ENCODE measurements around the gene STK4.

The STK4 gene

DNA sequence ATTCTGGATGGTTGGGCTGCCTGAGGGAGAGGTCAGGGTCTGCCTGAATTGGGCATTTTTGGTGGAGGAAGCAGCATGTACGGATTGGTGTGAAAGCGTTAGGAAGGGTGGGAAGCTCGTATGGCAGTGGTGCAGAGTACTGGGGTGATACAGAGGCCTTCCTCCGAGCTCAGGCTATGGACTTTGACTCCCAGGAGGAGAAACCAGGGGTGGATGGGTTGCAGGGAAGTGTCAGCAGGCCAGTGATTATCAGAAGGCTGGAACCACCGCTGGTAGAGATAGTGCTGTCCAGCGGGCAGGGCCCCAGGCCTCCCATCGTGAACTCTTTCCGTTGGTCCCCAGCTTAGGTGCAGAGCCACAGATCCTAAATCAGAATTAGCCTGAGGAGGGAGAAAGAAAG lies 143.3 kb downstream of the STK4 start:
- DNase-seq (ENCODE audit: insufficient read length, low spot score) (no peak), FAIRE-seq (no peak)
- TF ChIP-seq POLR2AphosphoS5 (IDR thresholded peaks at IDR 0.05; ENCODE audit: low read depth, low read length) (no peak), SPI1 (IDR thresholded peaks at IDR 0.05; ENCODE audit: low read depth, low read length) (no peak), POU2F2 (IDR thresholded peaks at IDR 0.05; ENCODE audit: low read depth, low read length) (no peak), TAF1 (IDR thresholded peaks at IDR 0.05; ENCODE audit: low read depth, low read length) (no peak), POLR2A (IDR thresholded peaks at IDR 0.05; ENCODE audit: low read depth, low read length) (no peak), PAX5 (IDR thresholded peaks at IDR 0.05; ENCODE audit: insufficient read depth, low read length, severe bottlenecking) (no peak)

DNA sequence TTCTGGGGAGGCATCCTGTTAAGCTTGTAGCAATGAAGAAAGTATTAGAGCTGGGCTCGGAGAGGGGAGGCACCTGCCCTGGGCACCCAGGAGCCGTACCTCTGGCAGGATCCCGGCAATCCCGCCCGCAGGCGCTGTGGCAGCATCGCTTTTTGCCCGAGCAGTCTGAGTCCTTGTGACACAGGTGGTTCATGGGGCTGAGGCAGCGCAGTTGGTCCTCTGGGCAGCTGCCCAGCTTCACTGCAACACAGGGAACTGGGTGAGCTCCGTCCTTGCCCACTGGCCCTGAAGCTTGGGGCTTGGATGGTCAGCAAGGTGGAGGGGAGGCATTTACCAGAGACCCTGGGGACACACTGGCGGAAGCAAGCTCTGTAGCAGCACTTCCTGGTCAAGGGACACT lies 144.0 kb downstream of the STK4 start:
- FAIRE-seq (no peak), DNase-seq (ENCODE audit: insufficient read length, low spot score) (no peak)
- no peak for TF ChIP-seq TAF1 (IDR thresholded peaks at IDR 0.05; ENCODE audit: low read depth, low read length)
- no peak for TF ChIP-seq SPI1 (IDR thresholded peaks at IDR 0.05; ENCODE audit: low read depth, low read length)
- no peak for TF ChIP-seq POLR2A (IDR thresholded peaks at IDR 0.05; ENCODE audit: low read depth, low read length)
- TF ChIP-seq PAX5 (IDR thresholded peaks at IDR 0.05; ENCODE audit: insufficient read depth, low read length, severe bottlenecking) = no peak
- no peak for TF ChIP-seq POU2F2 (IDR thresholded peaks at IDR 0.05; ENCODE audit: low read depth, low read length)
- no peak for TF ChIP-seq POLR2AphosphoS5 (IDR thresholded peaks at IDR 0.05; ENCODE audit: low read depth, low read length)

DNA sequence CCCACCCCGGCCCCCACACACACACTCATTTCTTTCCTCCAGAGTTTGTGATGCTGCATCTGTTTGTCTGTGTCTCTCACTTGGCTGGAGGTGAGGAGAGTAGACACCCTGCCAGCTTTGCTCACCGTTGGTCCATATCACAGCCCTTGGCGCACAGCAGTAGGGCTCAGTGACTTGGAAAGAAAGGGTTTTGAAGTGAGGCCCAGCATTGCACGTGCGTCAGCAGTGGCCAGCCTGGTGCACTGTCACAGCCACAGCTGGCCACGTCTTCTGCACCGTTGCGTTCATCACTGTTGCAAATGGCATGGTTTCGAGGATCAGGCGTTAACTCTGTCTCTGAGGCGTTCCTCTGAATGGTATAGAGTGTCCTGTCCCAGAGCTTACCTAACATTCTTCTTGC lies 145.0 kb downstream of the STK4 start:
- FAIRE-seq = no peak
- DNase-seq (ENCODE audit: insufficient read length, low spot score) = no peak
- TF ChIP-seq POLR2A (IDR thresholded peaks at IDR 0.05; ENCODE audit: low read depth, low read length) (no peak), POLR2AphosphoS5 (IDR thresholded peaks at IDR 0.05; ENCODE audit: low read depth, low read length) (no peak)

DNA sequence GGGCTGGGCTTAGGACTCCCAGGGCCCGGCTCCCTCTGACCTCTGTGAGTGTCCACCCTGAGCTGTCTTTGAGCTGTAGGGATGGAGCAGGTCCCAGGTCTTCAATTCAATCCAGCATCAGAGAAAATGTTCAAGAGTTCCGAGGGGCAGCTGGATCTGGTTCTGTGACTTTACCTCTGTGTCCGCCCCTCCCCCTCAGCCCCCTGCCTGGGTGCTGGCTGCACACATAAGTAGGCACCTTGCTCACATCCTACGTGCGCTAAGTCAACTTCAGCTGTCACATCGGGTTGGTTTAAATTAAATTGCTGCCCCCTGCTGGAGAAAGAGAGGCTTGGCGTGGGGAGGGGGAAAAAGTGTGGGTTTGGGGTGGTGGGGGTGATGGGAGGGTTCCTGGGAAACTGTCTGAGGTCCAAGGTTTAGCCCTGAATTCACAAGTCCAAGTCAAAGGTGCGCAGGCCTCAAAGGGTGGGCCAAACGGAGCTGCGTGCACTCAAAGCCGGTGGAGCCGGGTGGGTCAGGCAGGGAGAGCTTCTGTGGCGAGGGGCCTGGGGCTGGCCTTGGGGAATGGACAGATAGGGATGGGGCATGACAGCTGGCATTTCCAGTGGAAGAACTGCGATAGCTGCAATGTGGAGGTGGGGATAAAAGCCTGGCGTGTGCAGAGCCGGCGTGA lies 145.6 kb downstream of the STK4 start:
- FAIRE-seq (no peak), DNase-seq (ENCODE audit: insufficient read length, low spot score) (no peak)
- TF ChIP-seq POLR2A (IDR thresholded peaks at IDR 0.05; ENCODE audit: low read depth, low read length) (no peak), POLR2AphosphoS5 (IDR thresholded peaks at IDR 0.05; ENCODE audit: low read depth, low read length) (no peak), POU2F2 (IDR thresholded peaks at IDR 0.05; ENCODE audit: low read depth, low read length) (no peak), TAF1 (IDR thresholded peaks at IDR 0.05; ENCODE audit: low read depth, low read length) (no peak), PAX5 (IDR thresholded peaks at IDR 0.05; ENCODE audit: insufficient read depth, low read length, severe bottlenecking) (no peak), SPI1 (IDR thresholded peaks at IDR 0.05; ENCODE audit: low read depth, low read length) (no peak)

DNA sequence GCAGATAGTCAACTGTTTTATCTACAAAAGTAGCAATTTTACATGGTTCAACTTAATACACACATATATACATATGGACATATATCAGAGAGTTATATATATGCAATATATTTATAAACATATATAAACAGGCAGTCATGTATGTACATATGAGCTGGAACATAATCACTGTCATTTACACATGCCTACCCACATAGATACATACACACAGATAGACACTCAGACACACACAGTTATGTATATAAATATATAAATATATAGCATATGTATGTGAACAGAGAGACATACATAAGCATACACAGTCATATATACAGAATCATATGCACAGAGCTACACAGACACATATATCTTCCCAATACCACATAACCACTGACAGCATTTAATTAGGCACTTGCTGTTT lies 146.4 kb downstream of the STK4 start:
- FAIRE-seq (no peak), DNase-seq (ENCODE audit: insufficient read length, low spot score) (no peak)
- TF ChIP-seq POLR2A (IDR thresholded peaks at IDR 0.05; ENCODE audit: low read depth, low read length) = no peak
- TF ChIP-seq TAF1 (IDR thresholded peaks at IDR 0.05; ENCODE audit: low read depth, low read length) = no peak
- no peak for TF ChIP-seq POU2F2 (IDR thresholded peaks at IDR 0.05; ENCODE audit: low read depth, low read length)
- no peak for TF ChIP-seq SPI1 (IDR thresholded peaks at IDR 0.05; ENCODE audit: low read depth, low read length)
- TF ChIP-seq POLR2AphosphoS5 (IDR thresholded peaks at IDR 0.05; ENCODE audit: low read depth, low read length) = no peak
- TF ChIP-seq PAX5 (IDR thresholded peaks at IDR 0.05; ENCODE audit: insufficient read depth, low read length, severe bottlenecking) = no peak

DNA sequence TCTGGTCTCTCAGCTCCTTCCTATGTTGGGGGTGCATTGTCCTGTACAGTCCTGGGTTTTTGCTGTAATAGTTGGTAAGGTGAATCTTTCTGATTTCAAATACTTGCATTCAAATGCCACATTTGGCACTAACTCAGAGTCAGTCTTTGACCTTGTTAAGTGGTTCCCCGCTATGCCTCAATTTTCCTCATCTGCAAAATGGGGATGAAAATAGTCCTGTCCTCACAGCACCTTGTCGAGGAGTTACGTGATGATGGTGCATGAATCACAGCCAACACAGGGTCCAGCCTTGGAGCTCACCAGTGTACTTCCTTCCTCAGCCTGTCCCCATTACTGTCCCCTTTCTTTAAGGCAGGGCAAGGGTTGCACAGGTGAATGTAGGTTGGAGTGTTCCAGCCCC lies 147.6 kb downstream of the STK4 start:
- FAIRE-seq = no peak
- TF ChIP-seq POLR2A (IDR thresholded peaks at IDR 0.05; ENCODE audit: low read depth, low read length) (no peak), PAX5 (IDR thresholded peaks at IDR 0.05; ENCODE audit: insufficient read depth, low read length, severe bottlenecking) (no peak), POU2F2 (IDR thresholded peaks at IDR 0.05; ENCODE audit: low read depth, low read length) (no peak), SPI1 (IDR thresholded peaks at IDR 0.05; ENCODE audit: low read depth, low read length) (no peak), POLR2AphosphoS5 (IDR thresholded peaks at IDR 0.05; ENCODE audit: low read depth, low read length) (no peak), TAF1 (IDR thresholded peaks at IDR 0.05; ENCODE audit: low read depth, low read length) (no peak)
- no peak for DNase-seq (ENCODE audit: insufficient read length, low spot score)

DNA sequence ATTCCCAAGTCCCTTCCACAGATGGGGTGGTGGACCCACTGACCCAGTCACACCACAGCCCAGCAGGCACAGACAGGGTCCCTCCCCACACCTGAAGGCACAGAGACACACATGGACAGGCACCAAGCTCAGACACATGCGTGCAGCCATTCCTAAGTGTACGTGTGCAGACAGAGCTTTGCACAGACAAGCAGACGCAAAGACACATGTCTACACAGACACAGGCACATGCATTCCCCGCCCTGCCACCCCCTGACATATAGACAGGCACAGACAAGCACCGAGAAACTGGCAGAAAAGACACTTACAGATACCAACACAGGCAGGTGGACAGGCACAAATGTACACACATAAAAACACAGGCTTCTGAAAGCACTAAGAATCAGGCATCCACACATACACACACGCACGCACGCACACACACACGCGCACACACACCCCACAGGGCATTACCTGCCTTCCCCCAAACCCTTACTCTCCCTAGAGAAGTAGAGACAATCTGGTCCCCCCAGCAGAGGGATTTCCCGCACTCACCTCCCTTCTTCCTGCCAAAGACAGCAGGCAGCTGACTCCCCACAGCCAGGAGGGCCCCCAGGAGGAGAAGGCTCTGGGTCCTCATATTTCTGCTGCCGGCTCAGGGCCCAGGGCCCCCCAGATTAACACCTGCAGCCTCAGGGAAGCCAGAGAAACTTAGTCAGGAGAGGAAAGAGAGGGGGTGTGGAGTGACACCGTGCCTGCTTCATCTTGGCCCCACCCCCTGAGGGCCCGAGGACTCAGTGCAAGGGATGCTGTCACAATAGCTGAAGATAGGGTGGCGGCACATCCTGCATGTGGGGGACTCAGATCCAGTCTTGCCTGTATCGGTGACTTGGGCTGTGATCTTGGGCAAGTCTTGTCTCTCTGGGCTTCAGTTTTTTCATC lies 148.4 kb downstream of the STK4 start, which contains the start of gene WFDC5:
Gene WFDC5, minus strand, starts transcription at position 710 of the 921 bp plus-strand sequence. Its CDS starts 91 bp downstream, at position 619.
- FAIRE-seq = no peak
- TF ChIP-seq POLR2A (IDR thresholded peaks at IDR 0.05; ENCODE audit: low read depth, low read length) (no peak), PAX5 (IDR thresholded peaks at IDR 0.05; ENCODE audit: insufficient read depth, low read length, severe bottlenecking) (no peak), POU2F2 (IDR thresholded peaks at IDR 0.05; ENCODE audit: low read depth, low read length) (no peak), POLR2AphosphoS5 (IDR thresholded peaks at IDR 0.05; ENCODE audit: low read depth, low read length) (no peak), TAF1 (IDR thresholded peaks at IDR 0.05; ENCODE audit: low read depth, low read length) (no peak), SPI1 (IDR thresholded peaks at IDR 0.05; ENCODE audit: low read depth, low read length) (no peak)
- DNase-seq (ENCODE audit: insufficient read length, low spot score) = no peak

DNA sequence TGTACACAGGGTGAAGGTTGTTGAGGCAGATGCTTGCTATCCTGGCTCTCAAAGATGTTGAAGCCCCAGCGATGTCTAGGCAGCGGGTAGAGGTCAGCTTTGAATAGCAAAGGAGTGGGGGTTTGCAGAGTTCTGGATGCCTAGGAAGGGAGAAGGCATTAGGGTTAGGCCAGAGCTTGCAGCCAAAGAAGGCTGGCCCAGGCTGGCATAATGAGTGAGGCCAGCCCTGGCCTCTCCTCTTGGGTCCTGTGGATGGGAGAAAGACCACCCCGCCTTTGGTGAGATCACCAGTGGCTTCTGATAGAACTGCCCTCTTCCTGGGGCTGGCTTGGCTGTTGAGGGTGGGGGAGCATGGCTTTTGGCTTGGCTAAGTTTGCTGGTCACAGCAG lies 149.1 kb downstream of the STK4 start:
- FAIRE-seq = no peak
- DNase-seq (ENCODE audit: insufficient read length, low spot score) = no peak
- TF ChIP-seq SPI1 (IDR thresholded peaks at IDR 0.05; ENCODE audit: low read depth, low read length) (no peak), POLR2AphosphoS5 (IDR thresholded peaks at IDR 0.05; ENCODE audit: low read depth, low read length) (no peak)

DNA sequence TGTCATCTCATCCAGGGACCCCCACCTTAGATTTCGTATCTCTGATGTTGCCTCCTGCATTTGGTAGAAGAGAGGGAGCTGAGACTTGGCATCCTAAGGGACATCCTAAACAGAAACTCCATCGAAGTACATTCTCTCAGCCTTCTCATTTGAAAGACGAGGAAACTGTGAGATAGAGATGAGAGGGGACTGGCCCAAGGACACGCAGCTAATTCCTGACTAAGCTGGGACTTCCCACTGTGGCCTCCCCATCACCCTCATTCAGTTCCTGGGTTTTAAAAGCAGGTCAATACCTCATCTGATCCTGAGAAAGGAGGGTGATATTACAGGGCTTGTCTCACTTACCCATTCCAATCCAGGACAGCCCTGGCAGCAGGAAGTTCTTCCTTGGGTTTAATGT lies 149.5 kb downstream of the STK4 start:
- DNase-seq (ENCODE audit: insufficient read length, low spot score) (no peak), FAIRE-seq (no peak)
- no peak for TF ChIP-seq PAX5 (IDR thresholded peaks at IDR 0.05; ENCODE audit: insufficient read depth, low read length, severe bottlenecking)
- no peak for TF ChIP-seq POLR2AphosphoS5 (IDR thresholded peaks at IDR 0.05; ENCODE audit: low read depth, low read length)
- TF ChIP-seq TAF1 (IDR thresholded peaks at IDR 0.05; ENCODE audit: low read depth, low read length) = no peak
- no peak for TF ChIP-seq SPI1 (IDR thresholded peaks at IDR 0.05; ENCODE audit: low read depth, low read length)
- TF ChIP-seq POLR2A (IDR thresholded peaks at IDR 0.05; ENCODE audit: low read depth, low read length) = no peak
- TF ChIP-seq POU2F2 (IDR thresholded peaks at IDR 0.05; ENCODE audit: low read depth, low read length) = no peak
